Measurements from ENCODE around the gene TMEM117. TPM values are rescaled to one million over a fixed set of nuclear protein-coding genes. Genes with fewer than 3 reads are reported as not detected.
"Not testable (repeated sequence)": the region's sequence is repeated elsewhere in the genome, so short reads cannot be mapped to it uniquely, and the experiment has no call there.

The TMEM117 gene
- total RNA-seq, 4 donors from 2014 or later, result 13.9 to 34.1 (median 29.1) TPM

DNA sequence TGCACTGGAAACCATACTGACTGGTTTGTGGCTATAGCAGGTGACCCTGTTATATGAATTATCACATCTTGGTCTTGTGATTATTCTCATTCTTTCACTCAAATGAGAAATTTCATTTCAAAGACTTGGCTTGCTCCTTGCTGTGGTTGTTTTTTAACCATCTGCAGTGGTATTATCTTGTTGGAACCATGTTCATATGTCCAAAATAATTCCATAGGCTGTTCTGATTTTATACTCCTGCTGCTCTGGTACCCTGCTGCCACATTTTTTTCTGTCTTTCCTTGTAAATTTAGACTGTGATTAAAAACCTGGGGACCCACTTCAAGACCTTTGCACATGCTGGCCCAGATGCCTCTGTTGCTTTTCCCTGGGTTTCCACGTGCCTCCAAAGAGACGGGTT, 190.2 kb downstream of the TMEM117 start:
- DNase-seq (ENCODE audit: low spot score in 2 of 2), result no peak
- no peaks in the 10 kb centered on the region for H3K4me1 ChIP-seq
- H3K27me3 ChIP-seq, result no peaks in the 10 kb centered on the region
- 98% methylated on average over 2 of the region's 2 CpGs for WGBS
- H3K4me3 ChIP-seq, result no peak overlapping the region
- TF ChIP-seq EP300 (IDR thresholded peaks at IDR 0.05), result no peak
- no peak for TF ChIP-seq POLR2A (IDR thresholded peaks at IDR 0.05)
- TF ChIP-seq, protein P1, sequence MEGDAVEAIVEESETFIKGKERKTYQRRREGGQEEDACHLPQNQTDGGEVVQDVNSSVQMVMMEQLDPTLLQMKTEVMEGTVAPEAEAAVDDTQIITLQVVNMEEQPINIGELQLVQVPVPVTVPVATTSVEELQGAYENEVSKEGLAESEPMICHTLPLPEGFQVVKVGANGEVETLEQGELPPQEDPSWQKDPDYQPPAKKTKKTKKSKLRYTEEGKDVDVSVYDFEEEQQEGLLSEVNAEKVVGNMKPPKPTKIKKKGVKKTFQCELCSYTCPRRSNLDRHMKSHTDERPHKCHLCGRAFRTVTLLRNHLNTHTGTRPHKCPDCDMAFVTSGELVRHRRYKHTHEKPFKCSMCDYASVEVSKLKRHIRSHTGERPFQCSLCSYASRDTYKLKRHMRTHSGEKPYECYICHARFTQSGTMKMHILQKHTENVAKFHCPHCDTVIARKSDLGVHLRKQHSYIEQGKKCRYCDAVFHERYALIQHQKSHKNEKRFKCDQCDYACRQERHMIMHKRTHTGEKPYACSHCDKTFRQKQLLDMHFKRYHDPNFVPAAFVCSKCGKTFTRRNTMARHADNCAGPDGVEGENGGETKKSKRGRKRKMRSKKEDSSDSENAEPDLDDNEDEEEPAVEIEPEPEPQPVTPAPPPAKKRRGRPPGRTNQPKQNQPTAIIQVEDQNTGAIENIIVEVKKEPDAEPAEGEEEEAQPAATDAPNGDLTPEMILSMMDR (IDR thresholded peaks at IDR 0.05), result no peak
- TF ChIP-seq POLR2AphosphoS5 (IDR thresholded peaks at IDR 0.05), result no peak
- H3K27ac ChIP-seq, result no peak overlapping the region
- no peaks in the 10 kb centered on the region for H3K9me3 ChIP-seq
- no peaks in the 10 kb centered on the region for H3K36me3 ChIP-seq

DNA sequence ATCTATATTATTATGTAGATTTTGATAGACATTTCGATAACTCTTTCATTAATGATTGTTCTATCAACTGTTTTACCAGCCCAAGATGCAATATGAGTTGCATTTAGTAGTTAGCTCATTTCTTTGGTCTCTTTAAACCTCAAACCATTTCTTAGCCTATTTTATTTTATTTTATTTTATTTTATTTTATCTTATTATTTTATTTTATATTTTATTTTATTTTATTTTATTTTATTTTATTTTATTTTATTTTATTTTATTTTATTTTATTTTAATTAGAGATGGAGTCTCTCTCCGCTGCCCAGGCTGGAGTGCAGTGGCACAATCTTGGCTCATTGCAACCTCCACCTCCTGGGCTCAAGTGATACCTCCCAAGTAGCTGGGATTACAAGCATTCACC, 191.0 kb downstream of the TMEM117 start:
- not testable (repeated sequence) for H3K27ac ChIP-seq; H3K36me3 ChIP-seq; DNase-seq (ENCODE audit: low spot score in 2 of 2); H3K4me1 ChIP-seq; H3K9me3 ChIP-seq; H3K27me3 ChIP-seq; H3K4me3 ChIP-seq
- WGBS, result 93% methylated on average over 2 of the region's 2 CpGs

DNA sequence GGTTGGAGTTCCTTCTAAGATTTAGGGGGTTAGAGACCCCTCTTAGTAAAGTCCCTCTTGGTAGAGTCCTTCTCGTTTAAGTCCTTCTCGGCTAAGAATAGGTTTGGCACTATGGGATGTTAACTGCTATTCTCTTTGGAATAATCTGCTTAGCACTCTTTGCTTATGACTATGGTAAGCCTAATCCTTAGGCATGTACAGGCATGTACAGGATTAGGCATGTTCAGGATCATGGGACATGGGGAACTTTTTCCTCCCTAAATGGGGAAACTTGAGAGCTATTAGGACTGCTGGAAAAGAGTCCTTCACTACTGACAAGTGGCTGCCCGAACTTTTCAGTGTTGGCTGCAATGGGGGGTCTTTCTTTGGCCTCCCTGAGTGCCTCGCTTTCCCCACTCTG, 193.3 kb downstream of the TMEM117 start:
- no peak overlapping the region for H3K4me3 ChIP-seq
- TF ChIP-seq POLR2AphosphoS5 (IDR thresholded peaks at IDR 0.05) (no peak), EP300 (IDR thresholded peaks at IDR 0.05) (no peak), POLR2A (IDR thresholded peaks at IDR 0.05) (no peak)
- TF ChIP-seq, protein P1 (IDR thresholded peaks at IDR 0.05), result no peak
- 91% methylated on average over 4 of the region's 4 CpGs for WGBS
- no peak for DNase-seq (ENCODE audit: low spot score in 2 of 2)
- no peaks in the 10 kb centered on the region for H3K36me3 ChIP-seq
- H3K27ac ChIP-seq, result no peak overlapping the region
- no peaks in the 10 kb centered on the region for H3K27me3 ChIP-seq
- H3K9me3 ChIP-seq, result no peaks in the 10 kb centered on the region
- H3K4me1 ChIP-seq, result no peaks in the 10 kb centered on the region

- no peak overlapping the region for H3K4me3 ChIP-seq
- no peaks in the 10 kb centered on the region for H3K27me3 ChIP-seq
- no peaks in the 10 kb centered on the region for H3K9me3 ChIP-seq
- no peak for DNase-seq (ENCODE audit: low spot score in 2 of 2)
- no peak overlapping the region for H3K27ac ChIP-seq
- no peaks in the 10 kb centered on the region for H3K36me3 ChIP-seq
- no peak for TF ChIP-seq POLR2AphosphoS5 (IDR thresholded peaks at IDR 0.05)
- TF ChIP-seq, protein P1 (IDR thresholded peaks at IDR 0.05), result no peak
- TF ChIP-seq EP300 (IDR thresholded peaks at IDR 0.05), result no peak
- no peak for TF ChIP-seq POLR2A (IDR thresholded peaks at IDR 0.05)
- no peaks in the 10 kb centered on the region for H3K4me1 ChIP-seq
- 98% methylated on average over 1 of the region's 1 CpG for WGBS
These were observed 195.7 kb downstream of the TMEM117 start for GRCh38 chr12:44031472-44032185.

GRCh38 chr12:44034906-44035305, 199.0 kb downstream of the TMEM117 start:
- DNase-seq (ENCODE audit: low spot score in 2 of 2), result no peak
- no peaks in the 10 kb centered on the region for H3K4me1 ChIP-seq
- no peaks in the 10 kb centered on the region for H3K9me3 ChIP-seq
- H3K4me3 ChIP-seq, result no peak overlapping the region
- no peaks in the 10 kb centered on the region for H3K27me3 ChIP-seq
- H3K36me3 ChIP-seq, result no peaks in the 10 kb centered on the region
- 78% methylated on average over 5 of the region's 5 CpGs for WGBS
- H3K27ac ChIP-seq, result no peak overlapping the region
- TF ChIP-seq POLR2AphosphoS5 (IDR thresholded peaks at IDR 0.05) (no peak), POLR2A (IDR thresholded peaks at IDR 0.05) (no peak), EP300 (IDR thresholded peaks at IDR 0.05) (no peak)
- TF ChIP-seq, protein P1 (IDR thresholded peaks at IDR 0.05), result no peak
